Endothelial cell of umbilical vein (primary cell): ENCODE measurements around the gene FIZ1. TPM values are rescaled to one million over a fixed set of nuclear protein-coding genes. Genes with fewer than 3 reads are reported as not detected.

Experiments used
- BruUV-seq: library from RNA; stranded (reverse); fragments of 400-500 nt; replicated peaks from 2 replicates; lab custom pipeline; 2021; lab: Mats Ljungman, UMichigan
- CTCF ChIA-PET: fragments of 300-600, 350-600 bp; sonication (Branson Sonifier 250); formaldehyde crosslinking; loops from one replicate; lab custom pipeline; 2021; ENCODE audit warnings: antibody characterized with exemption, inconsistent platforms; lab: Charles Lee
- POLR2A ChIA-PET: fragments of 300-600, 350-600 bp; sonication (Branson Sonifier 250); formaldehyde crosslinking; loops from one replicate; lab custom pipeline; 2021; ENCODE audit warnings: antibody characterized with exemption, inconsistent platforms; lab: Charles Lee
- DNase-seq: peaks from one replicate; pipeline ENCODE4 v3.0.0-alpha.2; 2011; ENCODE audit warnings: low read depth, low spot score
- FAIRE-seq: peaks from 2 replicates; lab custom pipeline; 2011; peaks lifted over from hg19 to GRCh38; lab: Jason Lieb, UNC
- H2AFZ ChIP-seq: 2 replicates; pipeline ENCODE4 v1.6.0; 2012; ENCODE audit warnings: low read depth, low read length, control low read depth, inconsistent platforms
- H3K27ac ChIP-seq: 2 replicates; pipeline ENCODE4 v1.5.1; 2011; ENCODE audit warnings: low read depth, mild to moderate bottlenecking, control low read depth, low read length, moderate library complexity; ENCODE audit not compliant: insufficient read depth
- H3K27me3 ChIP-seq, 2 experiments: 2 replicates each; pipeline versions ENCODE4 v1.6.0 to v1.6.1; 2011; ENCODE audit warnings: low read length in 2 of 2, mixed read lengths in 1 of 2; ENCODE audit not compliant: control insufficient read depth in 2 of 2, insufficient read depth in 2 of 2
- H3K36me3 ChIP-seq, 2 experiments: 2 replicates in 1 of 2; 3 replicates in 1 of 2; pipeline ENCODE4 v1.5.1; 2011; ENCODE audit warnings: low read length in 2 of 2, mild to moderate bottlenecking in 1 of 2, moderate library complexity in 1 of 2; ENCODE audit not compliant: control insufficient read depth in 2 of 2, insufficient read depth in 2 of 2; ENCODE audit errors: extremely low read depth in 1 of 2
- H3K4me1 ChIP-seq: 3 replicates; pipeline ENCODE4 v1.5.1; 2011; ENCODE audit warnings: mild to moderate bottlenecking, low read length; ENCODE audit not compliant: control insufficient read depth, insufficient read depth; ENCODE audit errors: extremely low read depth
- H3K4me2 ChIP-seq: 2 replicates; pipeline ENCODE4 v1.6.1; 2011; ENCODE audit warnings: low read length, control low read depth, mixed read lengths; ENCODE audit not compliant: insufficient read depth
- H3K4me3 ChIP-seq, 3 experiments: fragments of 200-600 bp in 1 of 3; sonication (generic), shearing (Covaris generic) in 1 of 3; replicated peaks in 1 of 3; 2 replicates each; pipeline ENCODE4 v1.5.1; 2011 to 2016; ENCODE audit warnings: control low read depth in 3 of 3, low read length in 3 of 3, mild to moderate bottlenecking in 2 of 3, inconsistent platforms in 1 of 3, low read depth in 1 of 3, moderate library complexity in 1 of 3; ENCODE audit not compliant: insufficient read depth in 1 of 3
- H3K79me2 ChIP-seq: 2 replicates; pipeline ENCODE4 v1.6.0; 2012; ENCODE audit warnings: low read length, inconsistent platforms; ENCODE audit not compliant: control insufficient read depth, insufficient read depth
- H3K9ac ChIP-seq: replicated peaks from 2 replicates; pipeline ENCODE3; 2011; ENCODE audit warnings: low read length, control low read depth; ENCODE audit not compliant: insufficient read depth; ENCODE audit errors: extremely low read depth
- H3K9me1 ChIP-seq: replicated peaks from 3 replicates; pipeline ENCODE4 v1.6.0; 2011; ENCODE audit warnings: mild to moderate bottlenecking, low read length; ENCODE audit not compliant: control insufficient read depth, insufficient read depth; ENCODE audit errors: extremely low read depth
- H3K9me3 ChIP-seq: replicated peaks from 2 replicates; pipeline ENCODE4 v1.5.1; 2012; ENCODE audit warnings: low read length, inconsistent platforms; ENCODE audit not compliant: control insufficient read depth, insufficient read depth
- H4K20me1 ChIP-seq: replicated peaks from 2 replicates; pipeline ENCODE3; 2011; ENCODE audit warnings: mild to moderate bottlenecking, low read length; ENCODE audit not compliant: control insufficient read depth, insufficient read depth; ENCODE audit errors: extremely low read depth
- EZH2 ChIP-seq: IDR thresholded peaks from 2 replicates; pipeline ENCODE4 v1.6.1; 2012; ENCODE audit warnings: borderline replicate concordance, low read depth, mild to moderate bottlenecking, moderate library complexity, low read length, inconsistent platforms; ENCODE audit not compliant: severe bottlenecking
- FOS ChIP-seq: IDR thresholded peaks from 2 replicates; pipeline ENCODE4 v1.6.1; 2011; ENCODE audit warnings: mild to moderate bottlenecking, low read length, moderate library complexity, borderline replicate concordance; ENCODE audit not compliant: insufficient read depth
- GATA2 ChIP-seq: IDR thresholded peaks from 2 replicates; pipeline ENCODE4 v1.7.0; 2011; ENCODE audit warnings: low read depth, mild to moderate bottlenecking, moderate library complexity, mixed read lengths, low read length; ENCODE audit not compliant: insufficient read length, insufficient read depth
- JUN ChIP-seq: IDR thresholded peaks from 2 replicates; pipeline ENCODE4 v1.6.1; 2011; ENCODE audit warnings: borderline replicate concordance, low read depth; ENCODE audit not compliant: insufficient read length, insufficient read depth
- MYC ChIP-seq: IDR thresholded peaks from one replicate; pipeline ENCODE4 v1.6.1; 2011; ENCODE audit warnings: mild to moderate bottlenecking, low read depth, low read length
- POLR2AphosphoS5 ChIP-seq: IDR thresholded peaks from 2 replicates; pipeline ENCODE4 v1.6.1; 2012; ENCODE audit warnings: low read depth, mild to moderate bottlenecking, control low read depth, low read length, moderate library complexity; ENCODE audit not compliant: insufficient read depth
- dilution Hi-C: fragments of 300-500 bp; cut with MboI; formaldehyde crosslinking; loops from one replicate; pipeline ENCODE4 v1.15.0; 2019; ENCODE audit warnings: low sequenced_read_pairs; ENCODE audit not compliant: extremely low pct_ligation_motif_present
- intact Hi-C: fragments of 100-400 bp; cut with micrococcal nuclease; formaldehyde crosslinking; loops from one replicate; pipeline ENCODE4 v1.10.0; 2022
- polyA plus RNA-seq, 4 experiments: library from polyadenylated mRNA; depleted of rRNA in 3 of 4; stranded (reverse) in 3 of 4; unstranded in 1 of 4; fragments of >200 nt; gene quantifications; 2 replicates each; pipeline versions ENCODE4 v1.2.1 to v1.2.3, GENCODE V29; 2011 to 2012; ENCODE audit warnings: missing spikeins in 1 of 4
- total RNA-seq: library from RNA; stranded (reverse); gene quantifications from 2 replicates; pipeline ENCODE4 v1.2.3, GENCODE V29; 2021
- TF ChIP-seq, protein P1 (sequence below), 2 donors: IDR thresholded peaks; 1 replicate in 1 of 2; 2 replicates in 1 of 2; pipeline ENCODE4 v1.5.1; 2011; ENCODE audit warnings: low read length in 2 of 2, mild to moderate bottlenecking in 2 of 2, moderate library complexity in 2 of 2, control low read depth in 1 of 2, inconsistent platforms in 1 of 2, low read depth in 1 of 2; ENCODE audit not compliant: insufficient read depth in 1 of 2; ENCODE audit errors: extremely low read depth in 1 of 2
- TF ChIP-seq, protein P2 (sequence below): IDR thresholded peaks from 2 replicates; pipeline ENCODE4 v1.6.1; 2011; ENCODE audit not compliant: insufficient read depth, insufficient read length

Gene FIZ1
- total and polyA plus RNA-seq, 2 donors (not counting 3 experiments of a cell fraction or from before 2014, with no cell fraction given): 6.6 to 15.6 TPM

DNA sequence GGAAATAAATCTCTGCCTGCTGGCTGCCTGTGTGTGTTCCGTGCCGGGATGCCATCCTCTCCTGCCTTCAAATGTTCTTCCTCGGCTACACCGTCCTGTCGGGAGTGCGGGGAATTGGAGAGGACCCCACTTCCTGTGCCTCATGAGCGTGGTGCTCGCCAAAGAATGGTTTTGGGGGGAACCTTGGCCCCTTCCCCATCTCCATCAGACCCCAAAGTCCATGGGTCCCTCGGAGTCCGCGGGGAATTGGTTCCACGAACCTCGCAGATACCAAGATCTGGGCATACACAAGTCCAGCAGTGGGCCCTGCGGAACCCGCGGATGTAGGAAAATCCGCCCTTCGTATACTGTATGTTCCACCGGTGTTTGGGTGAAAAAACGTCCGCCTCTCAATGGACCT is 3.8 kb upstream of the FIZ1 start:
- H3K9me3 ChIP-seq: no peaks in the 10 kb centered on the region
- H3K4me1 ChIP-seq: peaks cover 21% of the 10 kb centered on the region
- no peak overlapping the region for H2AFZ ChIP-seq
- H3K27me3 ChIP-seq: no peaks in the 10 kb centered on the region
- no peak for FAIRE-seq
- no peak overlapping the region for H3K4me3 ChIP-seq
- peaks cover 15% of the 10 kb centered on the region for H3K79me2 ChIP-seq
- no TSS peak for BruUV-seq
- H3K36me3 ChIP-seq: no peaks in the 10 kb centered on the region
- no peak overlapping the region for H3K9ac ChIP-seq
- intact Hi-C loops (loop anchor here (10.0 kb wide), 2 partner anchors 218 to 348 kb away; partner anchors contain the start of genes PPP6R1, RPL28 and TMEM238), dilution Hi-C loops (loop anchor here (10.0 kb wide), 1 partner anchor 88 kb away; no protein-coding TSS in a partner anchor)
- H3K27ac ChIP-seq: no peak overlapping the region
- H3K4me2 ChIP-seq: no peak overlapping the region
- DNase-seq: no peak
- no peak for TF ChIP-seq POLR2AphosphoS5
- no peak for TF ChIP-seq MYC
- no peak for TF ChIP-seq FOS
- TF ChIP-seq JUN: no peak
- TF ChIP-seq EZH2: no peak
- CTCF ChIA-PET: no interaction called here
- no peaks in the 10 kb centered on the region for H4K20me1 ChIP-seq
- no peaks in the 10 kb centered on the region for H3K9me1 ChIP-seq
- POLR2A ChIA-PET: no interaction called here

DNA sequence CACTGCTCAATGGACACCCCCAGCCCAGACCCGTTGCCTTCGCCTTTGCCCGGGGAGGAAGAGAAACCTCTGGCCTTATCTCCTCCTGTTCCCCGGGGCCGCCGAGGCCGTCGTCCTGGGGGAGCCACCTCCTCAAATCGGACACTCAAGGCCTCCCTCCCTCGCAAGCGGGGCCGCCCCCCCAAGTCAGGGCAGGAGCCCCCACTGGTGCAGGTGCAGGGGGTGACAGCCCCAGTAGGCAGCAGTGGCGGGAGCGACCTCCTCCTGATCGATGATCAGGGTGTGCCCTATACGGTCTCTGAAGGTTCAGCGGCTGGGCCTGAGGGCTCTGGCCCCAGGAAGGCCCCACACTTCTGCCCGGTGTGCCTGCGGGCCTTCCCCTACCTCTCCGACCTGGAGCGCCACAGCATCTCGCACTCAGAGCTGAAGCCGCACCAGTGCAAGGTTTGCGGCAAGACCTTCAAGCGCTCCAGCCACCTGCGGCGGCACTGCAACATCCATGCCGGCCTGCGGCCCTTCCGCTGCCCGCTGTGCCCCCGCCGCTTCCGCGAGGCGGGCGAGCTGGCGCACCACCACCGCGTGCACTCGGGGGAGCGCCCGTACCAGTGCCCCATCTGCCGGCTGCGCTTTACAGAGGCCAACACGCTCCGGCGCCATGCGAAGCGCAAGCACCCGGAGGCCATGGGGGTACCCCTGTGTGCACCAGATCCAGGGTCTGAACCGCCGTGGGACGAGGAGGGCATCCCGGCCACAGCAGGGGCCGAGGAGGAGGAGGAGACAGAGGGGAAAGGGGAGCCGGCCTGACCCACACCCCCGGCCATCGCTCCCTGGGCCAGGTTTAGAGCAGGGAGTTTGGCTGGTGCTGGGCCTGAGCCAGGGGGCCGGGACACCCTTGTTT is 3.0 kb upstream of the FIZ1 start:
- no peak overlapping the region for H3K9ac ChIP-seq
- H3K4me3 ChIP-seq: no peak overlapping the region
- ChIA-PET POLR2A (no interaction called here), CTCF (interaction anchor here (1.2 kb wide), 1 partner anchor 99 kb away, joined by 3 read pairs; no protein-coding TSS in a partner anchor)
- dilution Hi-C loops (loop anchor here (10.0 kb wide), 1 partner anchor 88 kb away; no protein-coding TSS in a partner anchor), intact Hi-C loops (loop anchor here (10.0 kb wide), 2 partner anchors 218 to 348 kb away; partner anchors contain the start of genes PPP6R1, RPL28 and TMEM238)
- no peak overlapping the region for H3K4me2 ChIP-seq
- H3K9me3 ChIP-seq: no peaks in the 10 kb centered on the region
- no peak overlapping the region for H3K27ac ChIP-seq
- no peaks in the 10 kb centered on the region for H4K20me1 ChIP-seq
- FAIRE-seq (no peak), DNase-seq (no peak)
- no peak overlapping the region for H2AFZ ChIP-seq
- peaks cover 0 to 2% of the 10 kb centered on the region in 2 experiments for H3K36me3 ChIP-seq
- no peaks in the 10 kb centered on the region for H3K9me1 ChIP-seq
- H3K4me1 ChIP-seq: peaks cover 21% of the 10 kb centered on the region
- H3K27me3 ChIP-seq: no peaks in the 10 kb centered on the region
- TF ChIP-seq, protein P1, sequence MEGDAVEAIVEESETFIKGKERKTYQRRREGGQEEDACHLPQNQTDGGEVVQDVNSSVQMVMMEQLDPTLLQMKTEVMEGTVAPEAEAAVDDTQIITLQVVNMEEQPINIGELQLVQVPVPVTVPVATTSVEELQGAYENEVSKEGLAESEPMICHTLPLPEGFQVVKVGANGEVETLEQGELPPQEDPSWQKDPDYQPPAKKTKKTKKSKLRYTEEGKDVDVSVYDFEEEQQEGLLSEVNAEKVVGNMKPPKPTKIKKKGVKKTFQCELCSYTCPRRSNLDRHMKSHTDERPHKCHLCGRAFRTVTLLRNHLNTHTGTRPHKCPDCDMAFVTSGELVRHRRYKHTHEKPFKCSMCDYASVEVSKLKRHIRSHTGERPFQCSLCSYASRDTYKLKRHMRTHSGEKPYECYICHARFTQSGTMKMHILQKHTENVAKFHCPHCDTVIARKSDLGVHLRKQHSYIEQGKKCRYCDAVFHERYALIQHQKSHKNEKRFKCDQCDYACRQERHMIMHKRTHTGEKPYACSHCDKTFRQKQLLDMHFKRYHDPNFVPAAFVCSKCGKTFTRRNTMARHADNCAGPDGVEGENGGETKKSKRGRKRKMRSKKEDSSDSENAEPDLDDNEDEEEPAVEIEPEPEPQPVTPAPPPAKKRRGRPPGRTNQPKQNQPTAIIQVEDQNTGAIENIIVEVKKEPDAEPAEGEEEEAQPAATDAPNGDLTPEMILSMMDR (IDR thresholded peaks at IDR 0.05; ENCODE audit: extremely low read depth in 1 of 2, insufficient read depth in 1 of 2, low read depth in 1 of 2, low read length in 2 of 2): no peak
- no peak for TF ChIP-seq FOS
- TF ChIP-seq GATA2: no peak
- TF ChIP-seq, protein P2, sequence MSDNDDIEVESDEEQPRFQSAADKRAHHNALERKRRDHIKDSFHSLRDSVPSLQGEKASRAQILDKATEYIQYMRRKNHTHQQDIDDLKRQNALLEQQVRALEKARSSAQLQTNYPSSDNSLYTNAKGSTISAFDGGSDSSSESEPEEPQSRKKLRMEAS: no peak
- no peak for TF ChIP-seq EZH2
- no TSS peak for BruUV-seq
- H3K79me2 ChIP-seq: peaks cover 10% of the 10 kb centered on the region
